NCI-H2107 treated with DMSO at 0.1 percent for 48 hours (cell line): ENCODE data around the gene SMOC1.

Source experiments
- DNase-seq: peaks from one replicate; lab custom pipeline; 2025; ENCODE audit not compliant: unreplicated experiment; lab: John Stamatoyannopoulos, UW

SMOC1 gene

GRCh38 chr14:70077005-70077404 lies 197.8 kb downstream of the SMOC1 start:
- DNase-seq: no peak

DNA sequence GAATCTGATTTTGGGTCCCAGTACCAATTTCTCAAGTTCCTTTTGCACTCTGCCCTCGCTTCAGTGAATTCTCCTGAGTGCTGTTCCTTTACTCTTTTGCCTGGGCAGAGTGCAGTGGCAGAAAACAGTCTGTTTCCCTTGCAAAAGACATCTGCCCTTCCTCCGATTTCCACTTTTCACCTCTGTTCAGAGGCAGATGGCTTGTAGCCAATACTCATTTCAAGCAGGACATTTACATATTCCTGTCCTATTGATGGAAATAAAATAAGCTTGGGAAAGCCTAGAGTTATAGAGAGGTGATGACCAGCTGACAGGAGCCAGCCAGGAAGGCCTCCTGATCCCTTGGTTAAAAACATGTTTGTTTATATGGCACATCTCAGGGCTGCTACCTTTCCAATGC lies 198.5 kb downstream of the SMOC1 start:
- DNase-seq: peak; percentile 67

- DNase-seq: peak; percentile 87
Measured at GRCh38 chr14:70078329-70078728, 199.1 kb downstream of the SMOC1 start.

GRCh38 chr14:70080076-70080475 lies 200.9 kb downstream of the SMOC1 start:
- DNase-seq: no peak
